ENCODE measurements around the gene POLR2A. TPM values are rescaled to one million over a fixed set of nuclear protein-coding genes. Genes with fewer than 3 reads are reported as not detected.
A peak's percentile ranks its signal among the peaks of the same experiment; 100 is the strongest.

Gene POLR2A
- total and polyA plus RNA-seq, 2 of the 13 experiments (the other 11 are each of a cell fraction or from before 2014, with no cell fraction given), result 17.8 to 18.3 TPM

GRCh38 chr17:7475764-7476422, 8.3 kb upstream of the POLR2A start (continued):
- TF ChIP-seq ZNF576 (CRISPR knock-in tag; IDR thresholded peaks at IDR 0.05) (no peak), ZMAT5 (CRISPR knock-in tag; IDR thresholded peaks at IDR 0.05; ENCODE audit: borderline replicate concordance, low read depth) (no peak), MAX (IDR thresholded peaks at IDR 0.05) (peak; percentile 51), SNRNP70 (IDR thresholded peaks at IDR 0.05; ENCODE audit: low read depth, low read length) (no peak), ZNF891 (CRISPR knock-in tag; IDR thresholded peaks at IDR 0.05) (no peak), ZNF740 (CRISPR knock-in tag; IDR thresholded peaks at IDR 0.05) (no peak), ZNF770 (CRISPR knock-in tag; IDR thresholded peaks at IDR 0.05) (peak; percentile 93), RFXAP (CRISPR knock-in tag; IDR thresholded peaks at IDR 0.05; ENCODE audit: borderline replicate concordance) (no peak), ZBTB33 (CRISPR knock-in tag; IDR thresholded peaks at IDR 0.05) (peak; percentile 66; the same call in 1 of the 2 replicates), ZNF768 (CRISPR knock-in tag; IDR thresholded peaks at IDR 0.05) (peak; percentile 88), PBX3 (CRISPR knock-in tag; IDR thresholded peaks at IDR 0.05; ENCODE audit: borderline replicate concordance) (no peak), SAP130 (CRISPR knock-in tag; IDR thresholded peaks at IDR 0.05; ENCODE audit: low read depth) (peak; percentile 28; the same call in 1 of the 2 replicates), GABPB1 (CRISPR knock-in tag; IDR thresholded peaks at IDR 0.05) (no peak), SRSF9 (IDR thresholded peaks at IDR 0.05; ENCODE audit: borderline replicate concordance, insufficient read depth, low read depth, low read length, poor library complexity, severe bottlenecking) (no peak), PRDM15 (CRISPR knock-in tag; IDR thresholded peaks at IDR 0.05) (no peak), ZNF17 (CRISPR knock-in tag; IDR thresholded peaks at IDR 0.05) (no peak), TEAD3 (CRISPR knock-in tag; optimal IDR thresholded peaks at IDR 0.05; ENCODE audit: borderline replicate concordance) (peak; percentile 28), SNAI1 (CRISPR knock-in tag; IDR thresholded peaks at IDR 0.05; ENCODE audit: borderline replicate concordance) (no peak), HNF4A (CRISPR knock-in tag; IDR thresholded peaks at IDR 0.05) (0 out of 2 replicates have a peak, but pooled peaks have one; percentile 19)

Data from HepG2 (cell line).